Limb (tissue), 2 donors: ENCODE measurements around the gene NDUFB10.

Experiments
- DNase-seq, 2 donors: peaks; one replicate each; pipeline ENCODE4 v3.0.0-alpha.2; 2016; ENCODE audit errors: extremely low spot score in 2 of 2

NDUFB10 gene

DNA sequence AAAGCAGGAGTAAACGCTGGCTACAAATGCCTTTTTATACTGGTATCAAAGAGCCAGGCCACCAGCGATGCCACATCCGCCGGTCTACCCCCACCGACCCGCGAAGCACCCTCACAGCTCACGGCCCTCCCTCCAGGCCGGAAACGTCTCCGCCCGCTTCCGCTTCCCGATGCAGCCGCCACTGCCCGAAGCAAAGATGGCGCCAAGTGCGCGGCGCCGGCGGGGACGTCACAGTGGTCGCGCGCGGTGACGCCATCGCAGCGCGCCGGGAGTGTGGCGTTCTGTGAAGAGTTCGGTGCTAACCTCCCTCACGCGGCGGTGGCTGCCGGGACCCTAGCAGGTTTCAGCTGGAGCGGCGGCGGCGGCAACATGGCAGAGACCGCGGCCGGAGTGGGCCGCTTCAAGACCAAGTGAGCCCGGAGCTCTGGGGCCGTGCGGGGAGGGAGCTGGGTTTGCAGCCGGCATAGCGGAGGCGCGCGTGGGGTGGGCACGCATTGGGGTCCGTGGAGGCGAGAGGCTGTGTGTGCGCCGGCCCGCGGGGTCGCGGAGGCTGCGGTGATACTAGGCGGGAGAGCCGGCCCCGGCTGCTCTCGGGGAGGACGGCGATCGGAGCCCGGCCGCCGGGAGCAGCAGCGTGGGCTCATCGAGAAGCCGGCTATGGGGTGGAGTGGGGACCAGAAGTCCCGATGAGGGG is 12.6 kb downstream of the NDUFB10 start, which contains the start of gene TBL3:
TSS of gene TBL3 (plus strand) at position 258 of the 694 bp plus-strand sequence. CDS start at position 370, 112 bp downstream.
- DNase-seq: peak; percentile 94 to 98

- DNase-seq: no peak
Measured at GRCh38 chr16:1972490-1972877, 13.1 kb downstream of the NDUFB10 start.

DNA sequence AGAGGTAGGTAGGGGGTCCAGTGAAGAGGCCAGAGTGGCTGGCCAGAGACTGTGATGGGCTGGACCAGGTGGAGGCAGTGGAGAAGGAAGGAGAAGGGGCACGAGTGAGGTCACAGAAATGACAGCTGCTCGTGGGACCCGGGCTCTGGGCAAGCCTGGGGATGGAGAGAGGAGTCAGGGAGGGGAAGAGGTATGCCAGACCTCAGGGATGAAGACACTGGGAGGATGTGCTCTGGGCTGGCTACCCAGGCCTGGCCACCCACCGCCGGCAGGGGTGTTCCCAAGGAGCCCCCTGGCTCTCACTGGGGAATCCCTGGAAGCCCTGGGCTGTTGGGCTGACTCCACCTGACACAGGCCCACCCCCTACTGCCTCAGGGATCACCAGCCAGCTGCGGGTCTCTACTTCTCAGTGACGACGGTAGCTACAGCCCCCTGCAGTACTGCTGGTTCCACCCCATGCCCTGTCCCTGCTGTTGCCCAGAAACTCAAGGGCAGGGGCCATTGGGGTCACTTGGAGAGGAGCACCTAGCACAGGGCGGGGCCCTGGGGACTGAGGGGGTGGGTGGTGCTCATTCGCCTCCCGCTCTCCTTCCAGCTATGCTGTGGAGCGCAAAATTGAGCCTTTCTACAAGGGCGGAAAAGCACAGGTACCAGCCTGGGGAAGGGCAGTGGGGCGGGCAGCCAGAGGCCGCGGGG is 14.3 kb downstream of the NDUFB10 start:
- DNase-seq: no peak

DNA sequence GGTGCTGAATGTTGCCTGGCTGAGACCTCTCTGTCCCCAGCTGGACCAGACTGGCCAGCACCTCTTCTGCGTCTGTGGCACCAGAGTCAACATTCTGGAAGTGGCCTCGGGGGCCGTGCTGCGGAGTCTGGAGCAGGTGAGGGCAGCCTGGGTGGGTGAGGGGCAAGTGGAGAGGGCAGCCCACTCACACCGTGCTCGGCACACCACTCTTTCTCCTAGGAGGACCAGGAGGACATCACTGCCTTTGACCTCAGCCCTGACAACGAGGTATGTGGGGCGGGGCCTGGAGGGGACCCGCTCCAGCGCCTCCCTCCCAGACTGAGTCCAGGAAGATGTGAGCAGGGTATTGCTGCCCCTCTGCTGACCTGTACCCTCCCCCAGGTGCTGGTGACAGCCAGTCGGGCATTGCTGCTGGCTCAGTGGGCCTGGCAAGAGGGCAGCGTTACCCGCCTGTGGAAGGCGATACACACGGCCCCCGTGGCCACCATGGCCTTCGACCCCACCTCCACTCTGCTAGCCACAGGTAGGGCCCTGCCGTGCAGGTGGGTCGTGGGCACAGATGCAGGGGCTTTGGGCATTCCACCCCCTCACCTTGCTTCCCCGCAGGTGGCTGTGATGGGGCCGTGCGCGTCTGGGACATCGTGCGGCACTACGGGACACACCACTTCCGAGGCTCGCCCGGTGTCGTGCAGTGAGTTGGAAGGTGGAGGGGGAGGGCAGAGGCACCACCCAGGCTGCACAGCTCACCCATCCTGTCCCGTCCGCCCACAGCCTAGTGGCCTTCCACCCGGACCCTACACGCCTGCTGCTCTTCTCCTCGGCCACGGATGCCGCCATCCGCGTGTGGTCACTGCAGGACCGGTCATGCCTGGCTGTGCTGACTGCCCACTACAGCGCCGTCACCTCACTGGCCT is 15.1 kb downstream of the NDUFB10 start:
- DNase-seq: no peak

DNA sequence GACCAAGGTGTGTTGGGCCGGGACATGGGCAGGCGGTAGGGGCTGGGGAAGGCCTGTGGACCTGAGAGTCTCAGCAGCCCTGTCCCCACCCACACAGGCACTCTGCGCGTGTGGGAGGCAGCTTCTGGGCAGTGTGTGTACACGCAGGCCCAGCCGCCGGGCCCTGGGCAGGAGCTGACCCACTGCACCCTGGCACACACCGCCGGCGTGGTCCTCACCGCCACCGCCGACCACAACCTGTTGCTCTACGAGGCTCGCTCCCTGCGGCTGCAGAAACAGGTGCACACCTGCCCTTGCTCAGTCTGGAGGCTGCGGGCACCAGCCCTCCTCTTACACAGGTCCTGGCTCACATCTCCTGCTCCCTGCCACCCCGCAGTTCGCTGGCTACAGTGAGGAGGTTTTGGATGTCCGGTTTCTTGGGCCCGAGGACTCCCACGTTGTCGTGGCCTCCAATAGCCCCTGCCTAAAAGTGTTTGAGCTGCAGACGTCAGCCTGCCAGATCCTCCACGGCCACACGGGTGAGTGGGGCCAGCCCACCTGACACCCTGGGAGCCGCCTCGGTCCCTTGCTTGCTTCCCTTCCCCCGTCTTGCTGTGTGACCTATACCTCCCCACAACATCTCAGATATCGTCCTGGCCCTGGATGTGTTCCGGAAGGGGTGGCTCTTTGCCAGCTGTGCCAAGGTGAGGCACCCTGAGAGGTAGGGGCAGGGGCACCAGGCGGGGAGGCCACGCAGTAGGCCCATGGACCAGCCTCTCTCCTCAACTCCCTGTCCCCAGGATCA is 16.3 kb downstream of the NDUFB10 start:
- DNase-seq: no peak

DNA sequence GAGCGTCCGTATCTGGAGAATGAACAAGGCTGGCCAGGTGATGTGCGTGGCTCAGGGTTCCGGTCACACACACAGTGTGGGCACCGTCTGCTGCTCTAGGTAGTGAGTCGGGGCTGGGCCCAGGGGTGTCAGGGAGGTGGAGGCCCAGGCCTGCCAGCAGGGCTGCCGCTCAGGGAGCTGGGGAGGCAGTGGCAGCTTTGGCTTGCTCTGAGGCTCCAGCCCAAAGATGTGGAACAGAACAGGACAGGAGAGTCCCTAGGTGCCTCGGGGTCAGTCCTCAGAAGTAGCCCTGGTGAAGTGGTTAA is 16.8 kb downstream of the NDUFB10 start:
- no peak for DNase-seq

DNA sequence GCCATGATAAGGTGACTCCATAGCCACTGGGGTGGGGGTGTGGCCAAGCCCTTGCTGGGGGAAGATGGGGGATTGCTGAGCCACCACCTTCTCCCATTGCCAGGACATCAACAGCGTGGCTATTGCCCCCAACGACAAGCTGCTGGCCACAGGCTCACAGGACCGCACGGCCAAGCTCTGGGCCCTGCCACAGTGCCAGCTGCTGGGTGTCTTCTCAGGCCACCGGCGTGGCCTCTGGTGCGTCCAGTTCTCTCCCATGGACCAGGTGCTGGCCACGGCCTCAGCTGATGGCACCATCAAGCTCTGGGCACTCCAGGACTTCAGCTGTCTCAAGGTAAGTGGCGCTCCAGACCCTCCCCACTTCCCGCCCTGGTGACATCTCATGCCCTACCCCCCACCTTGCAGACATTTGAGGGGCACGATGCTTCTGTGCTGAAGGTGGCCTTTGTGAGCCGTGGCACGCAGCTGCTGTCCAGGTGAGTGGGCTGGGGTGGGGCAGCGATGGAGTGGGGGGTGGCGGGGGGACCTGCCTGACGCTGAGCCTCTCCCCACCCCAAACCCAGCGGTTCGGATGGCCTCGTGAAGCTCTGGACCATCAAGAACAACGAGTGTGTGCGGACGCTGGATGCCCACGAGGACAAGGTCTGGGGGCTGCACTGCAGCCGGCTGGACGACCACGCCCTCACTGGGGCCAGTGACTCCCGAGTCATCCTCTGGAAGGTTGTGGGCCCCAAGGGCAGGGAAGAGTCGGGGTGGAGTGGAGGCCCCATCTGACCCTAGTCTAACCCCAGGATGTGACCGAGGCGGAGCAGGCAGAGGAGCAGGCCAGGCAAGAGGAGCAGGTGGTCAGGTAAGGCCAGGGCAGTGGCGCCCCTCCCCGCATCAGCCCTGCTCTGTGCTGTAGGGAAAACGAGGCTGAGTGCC is 17.9 kb downstream of the NDUFB10 start:
- DNase-seq: no peak

DNA sequence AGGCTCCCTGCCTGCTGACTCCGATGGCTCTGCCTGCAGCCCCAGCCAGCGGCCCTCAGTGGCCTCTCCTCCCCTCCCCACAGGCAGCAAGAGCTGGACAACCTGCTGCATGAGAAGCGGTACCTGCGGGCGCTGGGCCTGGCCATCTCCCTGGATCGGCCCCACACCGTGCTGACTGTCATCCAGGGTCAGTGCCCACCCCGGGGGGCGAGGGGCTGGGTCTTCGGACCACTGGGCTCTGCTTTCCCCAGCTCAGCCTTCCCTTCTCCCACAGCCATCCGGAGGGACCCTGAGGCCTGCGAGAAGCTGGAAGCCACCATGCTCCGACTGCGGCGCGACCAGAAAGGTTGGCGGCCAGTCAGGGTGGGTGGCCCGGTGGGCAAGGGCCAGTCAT is 18.5 kb downstream of the NDUFB10 start:
- no peak for DNase-seq

DNA sequence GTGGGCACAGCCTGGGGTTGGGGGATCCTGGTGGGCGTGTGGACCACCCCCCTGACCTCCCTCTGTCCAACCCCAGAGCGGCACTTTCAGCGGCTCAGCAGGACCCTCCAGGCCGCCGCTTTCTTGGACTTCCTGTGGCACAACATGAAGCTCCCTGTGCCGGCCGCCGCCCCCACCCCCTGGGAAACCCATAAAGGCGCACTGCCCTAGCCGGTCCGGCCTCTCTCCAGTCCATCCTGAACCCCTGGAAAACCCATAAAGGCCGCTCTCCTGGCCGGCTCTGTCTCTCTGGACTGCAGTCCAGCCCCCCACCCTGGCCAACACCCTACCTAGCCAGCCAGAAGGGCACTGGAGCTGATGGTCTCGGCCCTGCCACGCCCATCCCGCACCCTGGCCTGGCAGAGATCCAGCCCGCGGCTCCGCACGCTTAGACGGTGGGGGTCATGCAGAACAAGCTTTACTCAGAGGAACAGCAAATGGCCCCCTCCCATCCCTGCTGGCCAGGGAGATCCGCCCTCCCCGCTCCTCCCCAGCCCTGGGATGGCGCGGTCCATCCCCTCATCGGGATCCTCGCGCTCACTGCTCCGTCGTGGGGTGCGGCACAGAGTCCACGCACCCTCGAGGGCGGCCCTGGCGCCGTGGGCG is 19.3 kb downstream of the NDUFB10 start:
- DNase-seq: no peak

GRCh38 chr16:1979271-1980029 is 20.1 kb downstream of the NDUFB10 start:
- no peak for DNase-seq

GRCh38 chr16:1980030-1980769 is 20.9 kb downstream of the NDUFB10 start:
- peak in 1 of 2 donors; percentile 66 for DNase-seq

- DNase-seq: no peak
Measured at GRCh38 chr16:1980770-1981087, 21.4 kb downstream of the NDUFB10 start.

DNA sequence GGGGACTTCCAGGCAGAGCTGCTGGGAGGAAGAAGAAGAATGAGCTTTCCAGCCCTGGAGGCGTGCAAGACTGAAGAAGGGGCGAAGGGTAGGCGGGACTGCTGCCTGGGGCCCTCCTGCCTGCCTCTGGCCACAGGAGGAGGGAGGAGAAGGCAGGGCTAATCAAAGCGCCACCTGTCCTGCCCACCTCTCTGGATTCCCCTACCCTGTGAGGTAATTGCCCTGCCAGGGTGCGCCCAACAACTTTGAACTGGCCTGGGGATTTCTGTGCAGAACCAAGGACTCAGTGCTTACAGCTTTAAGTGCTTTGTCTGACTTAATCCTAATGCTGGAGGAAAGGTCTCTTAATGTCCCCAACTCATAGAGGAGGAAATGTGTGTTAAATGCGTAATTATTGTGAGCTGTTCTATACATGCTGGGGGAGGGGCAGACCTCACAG is 22.1 kb downstream of the NDUFB10 start, which contains the start of gene NOXO1:
TSS of gene NOXO1 (minus strand) at position 72 of the 439 bp plus-strand sequence. CDS start 290 bp downstream, outside the sequence.
- DNase-seq: no peak

GRCh38 chr16:1982013-1982433 is 22.7 kb downstream of the NDUFB10 start:
- DNase-seq: no peak

DNA sequence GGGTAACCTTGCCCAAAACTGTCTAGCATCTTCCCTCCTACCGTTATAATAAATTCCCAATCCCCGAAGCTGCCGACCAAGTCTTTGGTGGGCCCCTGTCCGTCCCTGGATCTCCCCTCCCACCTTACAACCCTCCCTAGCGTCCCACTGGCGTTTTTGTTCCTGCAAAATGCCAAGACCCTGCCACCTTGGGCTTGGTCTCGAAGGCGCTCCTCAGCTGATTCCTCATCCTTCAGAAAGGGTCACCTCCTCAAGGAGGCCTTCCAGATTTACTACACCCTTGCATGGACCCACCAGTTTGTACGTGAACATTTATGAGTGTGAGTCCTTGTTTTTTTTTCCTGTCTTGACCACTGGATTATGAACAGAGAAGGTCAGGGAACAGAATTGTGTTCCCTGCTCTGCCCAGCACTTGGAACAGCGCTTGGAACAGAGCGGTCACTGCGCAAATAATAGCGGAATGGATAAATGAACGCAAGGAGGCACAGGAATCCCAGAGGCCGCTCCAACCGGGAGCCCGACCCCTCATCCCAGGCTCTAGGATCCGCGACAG is 23.7 kb downstream of the NDUFB10 start:
- DNase-seq: no peak

DNA sequence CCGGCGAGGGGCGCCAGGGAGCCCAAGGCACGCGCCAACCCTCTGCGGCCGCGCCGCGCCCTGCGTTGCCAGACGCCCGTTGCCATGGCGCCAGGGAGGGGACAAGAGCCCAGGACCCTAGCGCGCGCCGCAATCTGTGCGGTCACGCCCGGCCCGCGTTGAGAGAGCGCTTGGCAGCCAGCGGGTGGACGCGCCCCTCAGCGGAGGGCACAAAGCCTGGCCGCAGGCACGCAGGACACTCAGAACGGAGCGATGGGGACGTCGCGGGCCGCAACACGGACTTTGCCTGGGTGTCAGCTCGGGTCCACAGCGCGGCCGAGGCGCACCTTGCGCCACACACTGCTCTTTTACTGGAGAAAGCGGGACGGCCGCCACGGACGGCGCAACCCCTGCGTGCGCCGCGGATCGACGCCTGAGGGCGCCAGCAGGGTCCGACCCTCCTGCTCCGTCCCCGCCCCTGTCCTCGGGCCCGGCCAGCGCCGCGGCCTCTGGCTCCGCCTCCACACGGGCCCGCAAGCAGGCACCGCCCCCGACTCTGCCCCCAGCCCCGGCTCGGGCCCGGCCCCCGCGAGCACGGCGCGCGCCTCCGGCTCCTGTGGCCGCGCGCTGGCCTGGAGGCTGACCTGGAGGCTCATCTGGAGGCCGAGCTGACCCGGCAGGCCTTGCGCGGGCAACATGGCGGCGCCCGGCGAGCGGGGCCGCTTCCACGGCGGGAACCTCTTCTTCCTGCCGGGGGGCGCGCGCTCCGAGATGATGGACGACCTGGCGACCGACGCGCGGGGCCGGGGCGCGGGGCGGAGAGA is 24.4 kb downstream of the NDUFB10 start, which contains the start of gene GFER:
TSS of gene GFER (plus strand) at position 650 of the 803 bp plus-strand sequence. CDS start at position 676, 26 bp downstream.
- peak; percentile 93 for DNase-seq
